Endothelial cell of umbilical vein (primary cell): ENCODE results near the gene CAMTA1.

Experiments used
- CTCF ChIP-seq, 2 donors: IDR thresholded peaks; 1 replicate in 1 of 2; 2 replicates in 1 of 2; pipeline ENCODE4 v1.5.1; 2011; ENCODE audit warnings: low read length in 2 of 2, mild to moderate bottlenecking in 2 of 2, moderate library complexity in 2 of 2, control low read depth in 1 of 2, inconsistent platforms in 1 of 2, low read depth in 1 of 2; ENCODE audit not compliant: insufficient read depth in 1 of 2; ENCODE audit errors: extremely low read depth in 1 of 2
- EZH2 ChIP-seq: IDR thresholded peaks from 2 replicates; pipeline ENCODE4 v1.6.1; 2012; ENCODE audit warnings: borderline replicate concordance, low read depth, mild to moderate bottlenecking, moderate library complexity, low read length, inconsistent platforms; ENCODE audit not compliant: severe bottlenecking
- FOS ChIP-seq: IDR thresholded peaks from 2 replicates; pipeline ENCODE4 v1.6.1; 2011; ENCODE audit warnings: mild to moderate bottlenecking, low read length, moderate library complexity, borderline replicate concordance; ENCODE audit not compliant: insufficient read depth
- GATA2 ChIP-seq: IDR thresholded peaks from 2 replicates; pipeline ENCODE4 v1.7.0; 2011; ENCODE audit warnings: low read depth, mild to moderate bottlenecking, moderate library complexity, mixed read lengths, low read length; ENCODE audit not compliant: insufficient read length, insufficient read depth
- JUN ChIP-seq: IDR thresholded peaks from 2 replicates; pipeline ENCODE4 v1.6.1; 2011; ENCODE audit warnings: borderline replicate concordance, low read depth; ENCODE audit not compliant: insufficient read length, insufficient read depth
- MAX ChIP-seq: IDR thresholded peaks from 2 replicates; pipeline ENCODE4 v1.6.1; 2011; ENCODE audit not compliant: insufficient read depth, insufficient read length
- MYC ChIP-seq: IDR thresholded peaks from one replicate; pipeline ENCODE4 v1.6.1; 2011; ENCODE audit warnings: mild to moderate bottlenecking, low read depth, low read length
- POLR2A ChIP-seq: IDR thresholded peaks from 2 replicates; pipeline ENCODE4 v1.6.1; 2012; ENCODE audit warnings: low read depth, mild to moderate bottlenecking, control low read depth, low read length
- POLR2AphosphoS5 ChIP-seq: IDR thresholded peaks from 2 replicates; pipeline ENCODE4 v1.6.1; 2012; ENCODE audit warnings: low read depth, mild to moderate bottlenecking, control low read depth, low read length, moderate library complexity; ENCODE audit not compliant: insufficient read depth

- TF ChIP-seq POLR2A, result no peak
- no peak for TF ChIP-seq POLR2AphosphoS5
- TF ChIP-seq CTCF (IDR thresholded peaks at IDR 0.05; ENCODE audit: extremely low read depth in 1 of 2, insufficient read depth in 1 of 2, low read depth in 1 of 2, low read length in 2 of 2), result no peak
- no peak for TF ChIP-seq JUN
- TF ChIP-seq FOS, result no peak
- TF ChIP-seq MAX, result no peak
- TF ChIP-seq EZH2, result no peak
- TF ChIP-seq GATA2, result no peak
- no peak for TF ChIP-seq MYC
Measured at GRCh38 chr1:7642418-7642704, 857.1 kb downstream of the CAMTA1 start.
